Uterus (tissue), 2 donors: ENCODE data around the gene ERI3.

Source experiments
- POLR2A ChIP-seq, 2 donors: fragments of 450-650 bp; IDR thresholded peaks; one replicate each; pipeline ENCODE4 v1.6.1; 2016; ENCODE audit warnings: antibody characterized with exemption in 2 of 2, mild to moderate bottlenecking in 1 of 2, moderate library complexity in 1 of 2
- TF ChIP-seq, protein P1 (sequence below), 4 experiments: fragments of 200-600 bp in 2 of 4; fragments of 450-650 bp in 2 of 4; sonication (generic) in 2 of 4; IDR thresholded peaks; one replicate each; pipeline ENCODE4 v1.5.1; 2016 to 2019; ENCODE audit warnings: antibody characterized with exemption in 4 of 4, mild to moderate bottlenecking in 2 of 4, moderate library complexity in 1 of 4

DNA sequence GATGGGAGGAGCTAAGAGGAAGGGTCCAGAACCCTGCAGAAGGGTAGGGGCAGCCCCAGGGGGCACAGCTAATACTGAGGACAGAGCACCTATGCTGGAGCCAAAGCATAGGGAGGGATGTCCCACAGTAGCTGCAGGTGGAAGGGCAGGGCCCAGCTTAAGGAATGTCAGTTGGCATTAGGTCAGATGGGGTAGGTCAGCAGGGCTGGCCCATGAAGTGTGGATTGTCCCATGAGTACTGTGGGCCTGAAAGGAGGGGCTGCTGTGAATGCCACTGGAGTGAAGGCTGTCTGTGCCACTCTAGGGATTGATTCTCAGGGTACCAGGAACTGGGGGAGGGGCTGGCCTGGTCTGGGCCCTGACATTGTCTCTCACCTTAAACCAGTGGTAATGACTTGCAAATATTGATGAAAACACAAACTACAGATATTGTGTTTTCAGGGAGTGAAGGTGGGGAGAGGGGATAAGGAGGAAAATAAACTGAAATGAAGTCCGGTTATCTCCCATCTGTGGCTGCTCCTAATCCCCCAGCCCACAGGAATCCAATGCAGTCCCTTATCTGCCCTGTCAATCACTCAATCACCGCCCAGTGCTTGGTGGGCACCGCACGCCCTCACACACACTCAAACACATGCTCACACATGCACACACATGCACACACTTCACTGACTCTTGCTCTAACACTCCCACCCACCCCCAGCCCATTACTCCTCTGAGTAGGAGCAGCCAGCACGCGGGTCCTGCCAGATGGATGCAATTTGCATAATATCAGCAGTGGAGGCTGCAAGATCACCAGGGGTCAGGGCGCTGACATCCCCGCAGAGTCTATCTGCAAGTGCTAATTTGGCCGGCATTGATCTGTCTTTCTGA, 114.0 kb downstream of the ERI3 start:
- no peak for TF ChIP-seq POLR2A (IDR thresholded peaks at IDR 0.05)
- TF ChIP-seq, protein P1, sequence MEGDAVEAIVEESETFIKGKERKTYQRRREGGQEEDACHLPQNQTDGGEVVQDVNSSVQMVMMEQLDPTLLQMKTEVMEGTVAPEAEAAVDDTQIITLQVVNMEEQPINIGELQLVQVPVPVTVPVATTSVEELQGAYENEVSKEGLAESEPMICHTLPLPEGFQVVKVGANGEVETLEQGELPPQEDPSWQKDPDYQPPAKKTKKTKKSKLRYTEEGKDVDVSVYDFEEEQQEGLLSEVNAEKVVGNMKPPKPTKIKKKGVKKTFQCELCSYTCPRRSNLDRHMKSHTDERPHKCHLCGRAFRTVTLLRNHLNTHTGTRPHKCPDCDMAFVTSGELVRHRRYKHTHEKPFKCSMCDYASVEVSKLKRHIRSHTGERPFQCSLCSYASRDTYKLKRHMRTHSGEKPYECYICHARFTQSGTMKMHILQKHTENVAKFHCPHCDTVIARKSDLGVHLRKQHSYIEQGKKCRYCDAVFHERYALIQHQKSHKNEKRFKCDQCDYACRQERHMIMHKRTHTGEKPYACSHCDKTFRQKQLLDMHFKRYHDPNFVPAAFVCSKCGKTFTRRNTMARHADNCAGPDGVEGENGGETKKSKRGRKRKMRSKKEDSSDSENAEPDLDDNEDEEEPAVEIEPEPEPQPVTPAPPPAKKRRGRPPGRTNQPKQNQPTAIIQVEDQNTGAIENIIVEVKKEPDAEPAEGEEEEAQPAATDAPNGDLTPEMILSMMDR (IDR thresholded peaks at IDR 0.05), result no peak
